Vagina (tissue), 2 donors: Measurements from ENCODE around the gene MYO15B.

Experiments used
- CTCF ChIP-seq, 3 experiments: fragments of 450-650 bp in 2 of 3; fragments of 200-600 bp in 1 of 3; sonication (generic) in 1 of 3; IDR thresholded peaks; one replicate each; pipeline ENCODE4 v1.5.1; 2017 to 2019; ENCODE audit warnings: antibody characterized with exemption in 3 of 3, mild to moderate bottlenecking in 2 of 3, moderate library complexity in 2 of 3
- POLR2A ChIP-seq, 2 donors: fragments of 450-650 bp; IDR thresholded peaks; one replicate each; pipeline ENCODE4 v1.6.1; 2017; ENCODE audit warnings: antibody characterized with exemption in 2 of 2, mild to moderate bottlenecking in 2 of 2, moderate library complexity in 2 of 2

- TF ChIP-seq CTCF (IDR thresholded peaks at IDR 0.05) (no peak), POLR2A (IDR thresholded peaks at IDR 0.05) (no peak)
These were observed 51.7 kb downstream of the MYO15B start for GRCh38 chr17:75639327-75639726.
